SK-N-DZ (cell line): ENCODE results near the gene DOK6.

Source experiments
- DNase-seq: peaks from one replicate; pipeline ENCODE4 v3.0.0-alpha.2; 2015; ENCODE audit warnings: low spot score

DOK6 gene

GRCh38 chr18:69538849-69539248 is 138.2 kb downstream of the DOK6 start:
- no peak for DNase-seq

DNA sequence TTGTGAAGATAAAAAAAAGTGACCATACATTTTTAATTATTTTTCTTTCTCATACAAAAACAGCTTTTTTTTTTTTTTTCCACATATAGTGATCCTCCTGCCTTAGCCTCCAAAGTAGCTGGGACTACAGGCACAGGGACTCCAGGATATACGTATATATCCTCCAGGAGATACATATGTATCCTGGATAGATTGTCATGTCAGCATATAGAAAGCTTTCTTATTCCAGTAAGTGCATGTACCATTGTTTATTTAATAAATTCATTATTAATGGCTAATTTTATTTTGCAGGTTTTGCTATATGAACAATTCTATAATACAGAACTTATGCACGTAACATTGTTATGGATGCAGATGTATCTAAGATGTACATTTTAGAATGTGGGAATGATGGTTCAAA is 138.7 kb downstream of the DOK6 start:
- DNase-seq, result no peak

DNA sequence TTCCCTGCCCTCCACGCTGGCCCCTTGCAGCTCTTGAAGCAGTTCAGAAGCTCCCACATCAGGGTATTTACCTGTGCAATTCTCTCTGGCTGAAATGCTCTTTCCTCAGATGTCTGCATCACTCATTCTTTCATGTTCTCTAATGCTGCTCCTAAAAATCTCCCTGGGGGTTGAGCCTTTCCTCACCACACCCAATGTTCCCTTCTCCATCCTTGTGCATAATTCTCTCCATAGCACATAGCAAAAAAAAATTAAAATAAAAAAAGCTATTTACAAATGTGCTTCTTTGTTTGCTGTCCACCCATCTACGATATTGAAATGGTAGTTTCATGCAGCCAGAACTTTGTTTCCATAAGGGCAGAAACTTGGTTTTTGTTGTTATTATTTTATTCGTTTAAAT is 155.5 kb downstream of the DOK6 start:
- no peak for DNase-seq

GRCh38 chr18:69557282-69557681 is 156.6 kb downstream of the DOK6 start:
- no peak for DNase-seq

- DNase-seq, result peak; percentile 13
Measured at GRCh38 chr18:69558052-69558451, 157.4 kb downstream of the DOK6 start.

GRCh38 chr18:69559604-69560003 is 158.9 kb downstream of the DOK6 start:
- no peak for DNase-seq

DNA sequence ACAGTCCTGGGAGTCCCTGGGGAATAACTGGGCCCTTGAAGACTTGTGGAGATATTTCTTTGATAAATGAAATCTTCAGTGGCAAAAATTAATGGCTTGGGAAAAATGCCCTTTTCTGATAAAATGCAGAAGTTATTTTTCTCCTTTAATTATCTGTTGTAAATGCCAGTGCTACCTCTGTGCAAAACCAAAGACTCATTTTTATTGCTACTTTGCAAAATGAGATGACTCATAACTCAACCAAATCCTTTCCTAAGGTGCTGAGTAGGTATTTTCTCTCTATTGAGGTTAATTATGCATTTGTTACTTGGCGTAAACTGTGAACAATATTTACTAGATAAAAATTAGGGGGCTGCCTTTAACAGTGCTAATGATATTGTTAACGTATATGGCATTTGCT is 163.9 kb downstream of the DOK6 start:
- no peak for DNase-seq

DNA sequence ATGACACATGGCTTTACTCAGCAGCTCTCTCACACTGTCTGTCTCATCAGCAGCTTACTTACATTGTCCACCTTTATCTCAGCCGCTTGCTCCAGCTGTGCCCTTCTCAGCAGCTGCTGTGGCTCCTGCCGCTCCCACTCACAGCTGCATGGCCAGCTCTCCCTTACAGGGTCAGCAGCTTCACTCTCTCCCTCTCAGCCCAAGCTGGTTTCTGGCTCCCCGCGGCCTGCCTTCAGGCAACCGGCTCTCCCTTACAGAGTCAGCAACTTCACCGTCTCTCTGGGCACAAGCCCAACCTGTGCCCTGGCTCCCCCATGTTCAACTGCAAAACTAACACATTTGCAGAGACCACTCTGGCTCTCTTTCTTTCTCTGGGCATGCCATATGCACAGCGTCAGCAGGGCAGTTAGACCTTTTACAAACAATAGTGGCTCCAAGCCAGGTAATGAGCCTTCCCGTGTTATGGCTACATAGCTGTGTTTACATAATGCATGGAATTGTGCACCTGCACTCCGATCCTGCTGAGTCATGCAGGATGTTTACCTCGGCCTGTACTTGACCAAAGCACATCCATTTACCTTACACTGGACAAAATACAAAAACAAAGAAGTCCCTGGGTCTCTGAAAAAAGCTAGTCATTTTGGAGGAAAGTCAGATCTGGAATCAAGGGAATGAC is 167.3 kb downstream of the DOK6 start:
- DNase-seq, result no peak

DNA sequence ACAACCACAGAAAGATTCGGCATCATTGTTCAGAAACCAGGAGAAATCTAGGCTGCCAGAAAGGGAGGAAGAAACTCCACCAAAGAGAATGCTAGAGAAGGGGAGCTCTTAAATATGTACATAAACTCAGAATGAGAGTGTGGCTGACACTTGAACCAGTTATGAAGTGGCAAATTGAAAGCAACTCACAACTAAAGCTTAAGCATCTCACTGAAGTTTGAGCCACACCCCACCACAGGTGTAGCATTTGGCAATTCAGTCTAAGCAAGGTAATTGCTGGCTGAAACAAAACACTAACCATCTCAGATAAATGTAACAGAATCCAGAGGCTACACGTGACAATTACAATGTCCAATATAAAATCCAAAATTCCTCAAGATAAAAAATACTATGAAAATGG is 168.4 kb downstream of the DOK6 start:
- DNase-seq, result no peak

- no peak for DNase-seq
Measured at GRCh38 chr18:69574401-69574800, 173.7 kb downstream of the DOK6 start.

- DNase-seq, result no peak
Measured at GRCh38 chr18:69580107-69580506, 179.4 kb downstream of the DOK6 start.

DNA sequence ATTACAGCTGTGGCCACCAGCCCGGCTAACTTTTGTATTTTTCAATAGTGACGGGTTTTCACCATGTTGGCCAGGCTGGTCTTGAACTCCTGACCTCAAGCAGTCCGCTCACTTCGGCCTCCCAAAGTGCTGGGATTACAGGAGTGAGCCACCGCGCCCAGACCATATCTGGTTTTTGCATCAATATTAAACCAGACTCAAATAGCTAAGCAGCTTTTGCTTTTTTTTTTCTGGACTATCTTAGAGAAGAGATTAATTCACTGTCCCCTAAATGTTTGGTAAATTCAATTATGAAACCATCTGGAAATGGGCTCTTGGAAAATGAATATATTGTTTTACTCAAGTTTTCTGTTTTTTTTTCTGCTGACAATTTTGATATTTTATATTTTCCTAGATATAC is 183.7 kb downstream of the DOK6 start:
- peak; percentile 77 for DNase-seq

DNA sequence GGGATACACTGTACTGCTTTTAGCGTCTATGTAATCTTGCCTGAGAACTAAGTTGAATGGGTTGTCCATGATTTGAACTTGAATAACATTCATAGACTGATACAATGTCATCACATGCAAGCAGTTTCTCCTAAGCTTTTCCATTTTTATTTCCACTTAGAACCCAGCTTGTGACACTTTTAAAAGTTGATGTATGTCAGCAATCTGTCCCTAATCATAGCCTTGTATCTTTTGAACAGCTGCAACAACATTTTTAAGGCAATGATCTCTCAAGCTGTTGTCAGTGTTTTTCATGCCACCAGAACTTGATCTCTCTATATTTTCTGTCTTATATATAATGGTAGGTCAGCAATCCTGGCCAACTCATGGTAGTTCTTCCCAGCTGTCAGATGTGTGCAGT is 185.0 kb downstream of the DOK6 start:
- DNase-seq, result peak; percentile 47

- DNase-seq, result peak; percentile 50
Measured at GRCh38 chr18:69586537-69586936, 185.8 kb downstream of the DOK6 start.

GRCh38 chr18:69588301-69588700 is 187.6 kb downstream of the DOK6 start:
- peak; percentile 12 for DNase-seq

GRCh38 chr18:69590150-69590549 is 189.5 kb downstream of the DOK6 start:
- DNase-seq, result no peak

- DNase-seq, result no peak
Measured at GRCh38 chr18:69596345-69596744, 195.7 kb downstream of the DOK6 start.

GRCh38 chr18:69597561-69597960 is 196.9 kb downstream of the DOK6 start:
- no peak for DNase-seq

DNA sequence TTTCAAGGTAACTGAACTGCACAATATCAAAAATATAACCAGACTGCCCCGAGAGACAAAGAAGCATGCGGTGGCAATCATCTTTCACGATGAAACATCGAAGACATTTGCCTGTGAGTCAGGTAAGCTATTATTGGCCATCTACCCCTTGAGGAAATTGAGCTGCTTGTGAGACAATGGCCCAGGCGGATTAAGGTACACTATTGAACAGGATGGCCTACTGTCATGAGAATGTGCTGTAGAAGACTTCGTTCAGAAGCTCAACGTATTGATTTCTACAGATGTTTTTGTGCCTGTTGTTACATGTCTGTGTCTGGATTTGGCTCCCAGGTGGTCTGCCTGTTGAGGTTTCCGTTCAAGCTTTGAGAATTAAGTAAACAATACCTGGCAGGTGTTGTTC is 198.7 kb downstream of the DOK6 start:
- no peak for DNase-seq

GRCh38 chr18:69612242-69612641 is 211.6 kb downstream of the DOK6 start:
- DNase-seq, result no peak

GRCh38 chr18:69616114-69616513 is 215.4 kb downstream of the DOK6 start:
- DNase-seq, result no peak

DNA sequence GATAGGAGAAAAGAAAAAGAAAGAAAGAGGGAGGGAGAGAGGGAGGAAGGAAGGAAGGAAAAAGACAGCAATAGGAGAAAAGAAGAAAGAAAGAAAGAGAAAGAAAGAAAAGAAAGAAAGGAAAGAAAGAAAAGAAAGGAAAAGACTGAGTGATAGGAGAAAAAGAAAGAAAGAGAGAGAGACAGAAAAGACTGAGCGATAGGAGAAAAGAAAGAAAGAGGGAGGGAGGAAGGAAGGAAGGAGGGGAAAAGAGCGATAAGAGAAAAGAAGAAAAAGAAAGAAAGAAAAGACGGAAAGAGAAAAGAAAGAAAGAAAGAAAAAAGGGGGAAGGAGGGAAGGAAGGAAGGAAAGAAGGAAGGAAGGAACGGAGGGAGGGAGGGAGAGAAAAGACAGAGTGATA is 216.7 kb downstream of the DOK6 start:
- no peak for DNase-seq

GRCh38 chr18:69617888-69618287 is 217.2 kb downstream of the DOK6 start:
- DNase-seq, result no peak

DNA sequence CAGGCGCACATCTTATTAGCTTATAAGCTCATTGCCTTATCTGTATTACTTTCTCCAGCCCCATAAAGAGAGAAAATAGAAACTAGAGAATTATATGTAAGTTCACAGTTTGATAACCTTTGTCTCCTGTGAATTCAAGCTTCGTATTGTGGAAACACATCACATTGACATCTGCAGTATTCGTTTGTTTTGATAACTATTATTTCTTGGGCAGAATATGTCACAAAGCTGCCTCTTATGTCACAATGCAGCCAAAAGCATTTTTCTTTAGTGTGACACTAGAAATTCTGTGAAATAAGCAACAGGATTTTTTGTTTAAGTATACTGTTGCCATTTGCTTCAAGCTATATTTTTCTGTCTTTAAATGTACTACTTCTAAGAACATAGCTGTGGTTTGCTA is 221.5 kb downstream of the DOK6 start:
- no peak for DNase-seq
